Endothelial cell of umbilical vein (primary cell): Measurements from ENCODE around the gene GNB1.

Source experiments
- CTCF ChIP-seq, 2 donors: IDR thresholded peaks; 1 replicate in 1 of 2; 2 replicates in 1 of 2; pipeline ENCODE4 v1.5.1; 2011; ENCODE audit warnings: low read length in 2 of 2, mild to moderate bottlenecking in 2 of 2, moderate library complexity in 2 of 2, control low read depth in 1 of 2, inconsistent platforms in 1 of 2, low read depth in 1 of 2; ENCODE audit not compliant: insufficient read depth in 1 of 2; ENCODE audit errors: extremely low read depth in 1 of 2
- EZH2 ChIP-seq: IDR thresholded peaks from 2 replicates; pipeline ENCODE4 v1.6.1; 2012; ENCODE audit warnings: borderline replicate concordance, low read depth, mild to moderate bottlenecking, moderate library complexity, low read length, inconsistent platforms; ENCODE audit not compliant: severe bottlenecking
- GATA2 ChIP-seq: IDR thresholded peaks from 2 replicates; pipeline ENCODE4 v1.7.0; 2011; ENCODE audit warnings: low read depth, mild to moderate bottlenecking, moderate library complexity, mixed read lengths, low read length; ENCODE audit not compliant: insufficient read length, insufficient read depth
- JUN ChIP-seq: IDR thresholded peaks from 2 replicates; pipeline ENCODE4 v1.6.1; 2011; ENCODE audit warnings: borderline replicate concordance, low read depth; ENCODE audit not compliant: insufficient read length, insufficient read depth
- MAX ChIP-seq: IDR thresholded peaks from 2 replicates; pipeline ENCODE4 v1.6.1; 2011; ENCODE audit not compliant: insufficient read depth, insufficient read length
- MYC ChIP-seq: IDR thresholded peaks from one replicate; pipeline ENCODE4 v1.6.1; 2011; ENCODE audit warnings: mild to moderate bottlenecking, low read depth, low read length
- POLR2A ChIP-seq: IDR thresholded peaks from 2 replicates; pipeline ENCODE4 v1.6.1; 2012; ENCODE audit warnings: low read depth, mild to moderate bottlenecking, control low read depth, low read length
- POLR2AphosphoS5 ChIP-seq: IDR thresholded peaks from 2 replicates; pipeline ENCODE4 v1.6.1; 2012; ENCODE audit warnings: low read depth, mild to moderate bottlenecking, control low read depth, low read length, moderate library complexity; ENCODE audit not compliant: insufficient read depth

DNA sequence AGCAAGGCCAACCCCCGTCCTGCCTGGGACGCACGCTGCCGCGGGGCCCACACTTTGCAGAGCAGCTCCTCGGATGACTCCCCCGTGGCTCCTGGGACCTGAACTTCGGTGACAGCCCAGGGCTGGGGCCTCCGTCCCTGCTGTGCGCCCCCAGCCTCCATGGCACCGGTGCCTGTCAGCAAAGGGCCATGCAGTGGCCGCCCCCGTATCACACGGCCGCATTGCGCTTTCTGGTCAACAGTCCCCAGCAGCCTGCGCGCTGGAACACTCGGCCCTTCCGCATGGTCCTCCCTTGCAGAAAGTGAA lies 130.6 kb downstream of the GNB1 start:
- TF ChIP-seq POLR2AphosphoS5 (no peak), CTCF (IDR thresholded peaks at IDR 0.05; ENCODE audit: extremely low read depth in 1 of 2, insufficient read depth in 1 of 2, low read depth in 1 of 2, low read length in 2 of 2) (no peak), MAX (no peak), POLR2A (no peak), GATA2 (no peak), JUN (no peak), EZH2 (no peak), MYC (no peak)
